Neural cell (in vitro differentiated cells): ENCODE results near the gene KLHL10. TPM values are rescaled to one million over a fixed set of nuclear protein-coding genes. Genes with fewer than 3 reads are reported as not detected.
A peak's percentile ranks its signal among the peaks of the same experiment; 100 is the strongest.
"Not testable (repeated sequence)": the region's sequence is repeated elsewhere in the genome, so short reads cannot be mapped to it uniquely, and the experiment has no call there.

Experiments
- H2AFZ ChIP-seq: fragments of 200-600, 300-800 bp; sonication (generic), shearing (Covaris generic); 2 replicates; pipeline ENCODE4 v1.6.0; 2014; ENCODE audit warnings: low read depth, mild to moderate bottlenecking, antibody characterized with exemption, low read length, moderate library complexity
- H3F3A ChIP-seq: fragments of 200-600 bp; shearing (Covaris generic); 2 replicates; pipeline ENCODE4 v1.6.1; 2016; ENCODE audit warnings: mild to moderate bottlenecking, moderate library complexity, mixed read lengths, antibody characterized with exemption, low read length; ENCODE audit not compliant: insufficient read depth, poor library complexity, severe bottlenecking
- H3K27ac ChIP-seq: fragments of 200-600, 300-800 bp; sonication (generic), shearing (Covaris generic); 2 replicates; pipeline ENCODE4 v1.5.1; 2014; ENCODE audit warnings: mild to moderate bottlenecking, low read length, moderate library complexity
- H3K27me3 ChIP-seq: fragments of 300-800, 200-600 bp; sonication (generic), shearing (Covaris generic); 2 replicates; pipeline ENCODE4 v1.6.0; 2014; ENCODE audit warnings: mild to moderate bottlenecking, low read depth, low read length, moderate library complexity; ENCODE audit not compliant: insufficient read depth
- H3K36me3 ChIP-seq: fragments of 300-800, 200-600 bp; sonication (generic), shearing (Covaris generic); 2 replicates; pipeline ENCODE4 v1.5.1; 2014; ENCODE audit warnings: mild to moderate bottlenecking, antibody characterized with exemption, low read length, moderate library complexity; ENCODE audit not compliant: insufficient read depth
- H3K4me2 ChIP-seq: fragments of 300-800, 200-600 bp; sonication (generic), shearing (Covaris generic); 2 replicates; pipeline ENCODE4 v1.6.0; 2014; ENCODE audit warnings: mild to moderate bottlenecking, low read length
- H3K4me3 ChIP-seq: fragments of 300-800, 200-600 bp; sonication (generic), shearing (Covaris generic); 2 replicates; pipeline ENCODE4 v1.5.1; 2014; ENCODE audit warnings: mild to moderate bottlenecking, low read length, moderate library complexity
- H3K79me2 ChIP-seq: fragments of 200-600 bp; shearing (Covaris generic); replicated peaks from 2 replicates; pipeline ENCODE4 v1.6.0; 2014; ENCODE audit warnings: mild to moderate bottlenecking, low read length, moderate library complexity; ENCODE audit not compliant: insufficient read depth
- H3K9ac ChIP-seq: fragments of 300-800, 200-600 bp; sonication (generic), shearing (Covaris generic); 2 replicates; pipeline ENCODE4 v1.6.1; 2016; ENCODE audit warnings: mild to moderate bottlenecking, low read length, mixed read lengths
- H3K9me2 ChIP-seq: fragments of 200-600 bp; shearing (Covaris generic); 2 replicates; pipeline ENCODE4 v1.6.1; 2016; ENCODE audit warnings: mild to moderate bottlenecking, low read length, mixed read lengths; ENCODE audit not compliant: insufficient read depth
- H3K9me3 ChIP-seq: fragments of 200-600, 300-800 bp; sonication (generic), shearing (Covaris generic); 2 replicates; pipeline ENCODE4 v1.6.1; 2016; ENCODE audit warnings: mild to moderate bottlenecking, mixed run types, low read length, moderate library complexity, mixed read lengths
- H4K20me1 ChIP-seq: fragments of 200-600 bp; shearing (Covaris generic); 2 replicates; pipeline ENCODE4 v1.6.1; 2016; ENCODE audit warnings: mild to moderate bottlenecking, mixed run types; ENCODE audit not compliant: insufficient read depth
- EP300 ChIP-seq: fragments of 450-650 bp; conservative IDR thresholded peaks from 2 replicates; pipeline ENCODE4 v1.6.1; 2014; ENCODE audit warnings: antibody characterized with exemption, mild to moderate bottlenecking, moderate library complexity; ENCODE audit not compliant: poor library complexity, severe bottlenecking
- RAD21 ChIP-seq: fragments of 450-650 bp; conservative IDR thresholded peaks from 2 replicates; pipeline ENCODE4 v1.6.1; 2014; ENCODE audit warnings: antibody characterized with exemption, mild to moderate bottlenecking, moderate library complexity
- SMC3 ChIP-seq: fragments of 450-650 bp; conservative IDR thresholded peaks from 2 replicates; pipeline ENCODE4 v1.6.1; 2014; ENCODE audit warnings: antibody characterized with exemption, mild to moderate bottlenecking, moderate library complexity; ENCODE audit not compliant: poor library complexity
- TAF1 ChIP-seq: IDR thresholded peaks from 2 replicates; pipeline ENCODE4 v1.6.1; 2012; ENCODE audit warnings: low read depth
- polyA plus RNA-seq: library from polyadenylated mRNA; depleted of rRNA; stranded (reverse); fragments of >200 nt; gene quantifications from 2 replicates; pipeline ENCODE4 v1.2.3, GENCODE V29; 2014
- TF ChIP-seq, protein P1 (sequence below): IDR thresholded peaks from 2 replicates; pipeline ENCODE4 v1.6.1; 2012; ENCODE audit warnings: borderline replicate concordance
- TF ChIP-seq, protein P2 (sequence below): fragments of 450-650 bp; IDR thresholded peaks from 2 replicates; pipeline ENCODE4 v1.5.1; 2014; ENCODE audit warnings: antibody characterized with exemption, mild to moderate bottlenecking, moderate library complexity; ENCODE audit not compliant: poor library complexity, severe bottlenecking

The KLHL10 gene
- polyA plus RNA-seq, 1 donor from 2014 or later = not detected

- no peak overlapping the region for H3K9ac ChIP-seq
- H3K27me3 ChIP-seq = no peaks in the 10 kb centered on the region
- no peaks in the 10 kb centered on the region for H3F3A ChIP-seq
- TF ChIP-seq SMC3 = no peak
- TF ChIP-seq EP300 = no peak
- TF ChIP-seq, protein P1, sequence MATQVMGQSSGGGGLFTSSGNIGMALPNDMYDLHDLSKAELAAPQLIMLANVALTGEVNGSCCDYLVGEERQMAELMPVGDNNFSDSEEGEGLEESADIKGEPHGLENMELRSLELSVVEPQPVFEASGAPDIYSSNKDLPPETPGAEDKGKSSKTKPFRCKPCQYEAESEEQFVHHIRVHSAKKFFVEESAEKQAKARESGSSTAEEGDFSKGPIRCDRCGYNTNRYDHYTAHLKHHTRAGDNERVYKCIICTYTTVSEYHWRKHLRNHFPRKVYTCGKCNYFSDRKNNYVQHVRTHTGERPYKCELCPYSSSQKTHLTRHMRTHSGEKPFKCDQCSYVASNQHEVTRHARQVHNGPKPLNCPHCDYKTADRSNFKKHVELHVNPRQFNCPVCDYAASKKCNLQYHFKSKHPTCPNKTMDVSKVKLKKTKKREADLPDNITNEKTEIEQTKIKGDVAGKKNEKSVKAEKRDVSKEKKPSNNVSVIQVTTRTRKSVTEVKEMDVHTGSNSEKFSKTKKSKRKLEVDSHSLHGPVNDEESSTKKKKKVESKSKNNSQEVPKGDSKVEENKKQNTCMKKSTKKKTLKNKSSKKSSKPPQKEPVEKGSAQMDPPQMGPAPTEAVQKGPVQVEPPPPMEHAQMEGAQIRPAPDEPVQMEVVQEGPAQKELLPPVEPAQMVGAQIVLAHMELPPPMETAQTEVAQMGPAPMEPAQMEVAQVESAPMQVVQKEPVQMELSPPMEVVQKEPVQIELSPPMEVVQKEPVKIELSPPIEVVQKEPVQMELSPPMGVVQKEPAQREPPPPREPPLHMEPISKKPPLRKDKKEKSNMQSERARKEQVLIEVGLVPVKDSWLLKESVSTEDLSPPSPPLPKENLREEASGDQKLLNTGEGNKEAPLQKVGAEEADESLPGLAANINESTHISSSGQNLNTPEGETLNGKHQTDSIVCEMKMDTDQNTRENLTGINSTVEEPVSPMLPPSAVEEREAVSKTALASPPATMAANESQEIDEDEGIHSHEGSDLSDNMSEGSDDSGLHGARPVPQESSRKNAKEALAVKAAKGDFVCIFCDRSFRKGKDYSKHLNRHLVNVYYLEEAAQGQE = no peak
- TF ChIP-seq, protein P2, sequence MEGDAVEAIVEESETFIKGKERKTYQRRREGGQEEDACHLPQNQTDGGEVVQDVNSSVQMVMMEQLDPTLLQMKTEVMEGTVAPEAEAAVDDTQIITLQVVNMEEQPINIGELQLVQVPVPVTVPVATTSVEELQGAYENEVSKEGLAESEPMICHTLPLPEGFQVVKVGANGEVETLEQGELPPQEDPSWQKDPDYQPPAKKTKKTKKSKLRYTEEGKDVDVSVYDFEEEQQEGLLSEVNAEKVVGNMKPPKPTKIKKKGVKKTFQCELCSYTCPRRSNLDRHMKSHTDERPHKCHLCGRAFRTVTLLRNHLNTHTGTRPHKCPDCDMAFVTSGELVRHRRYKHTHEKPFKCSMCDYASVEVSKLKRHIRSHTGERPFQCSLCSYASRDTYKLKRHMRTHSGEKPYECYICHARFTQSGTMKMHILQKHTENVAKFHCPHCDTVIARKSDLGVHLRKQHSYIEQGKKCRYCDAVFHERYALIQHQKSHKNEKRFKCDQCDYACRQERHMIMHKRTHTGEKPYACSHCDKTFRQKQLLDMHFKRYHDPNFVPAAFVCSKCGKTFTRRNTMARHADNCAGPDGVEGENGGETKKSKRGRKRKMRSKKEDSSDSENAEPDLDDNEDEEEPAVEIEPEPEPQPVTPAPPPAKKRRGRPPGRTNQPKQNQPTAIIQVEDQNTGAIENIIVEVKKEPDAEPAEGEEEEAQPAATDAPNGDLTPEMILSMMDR = no peak
- no peak for TF ChIP-seq RAD21
- TF ChIP-seq TAF1 = no peak
- H4K20me1 ChIP-seq = no peaks in the 10 kb centered on the region
- H3K27ac ChIP-seq = no peak overlapping the region
- H3K36me3 ChIP-seq = peaks cover 8% of the 10 kb centered on the region
- no peak overlapping the region for H2AFZ ChIP-seq
- no peak overlapping the region for H3K4me3 ChIP-seq
- H3K4me2 ChIP-seq = no peak overlapping the region
- no peaks in the 10 kb centered on the region for H3K9me2 ChIP-seq
- no peaks in the 10 kb centered on the region for H3K9me3 ChIP-seq
- peaks cover 46% of the 10 kb centered on the region for H3K79me2 ChIP-seq
Measured at GRCh38 chr17:41849251-41849990, 11.8 kb downstream of the KLHL10 start.

DNA sequence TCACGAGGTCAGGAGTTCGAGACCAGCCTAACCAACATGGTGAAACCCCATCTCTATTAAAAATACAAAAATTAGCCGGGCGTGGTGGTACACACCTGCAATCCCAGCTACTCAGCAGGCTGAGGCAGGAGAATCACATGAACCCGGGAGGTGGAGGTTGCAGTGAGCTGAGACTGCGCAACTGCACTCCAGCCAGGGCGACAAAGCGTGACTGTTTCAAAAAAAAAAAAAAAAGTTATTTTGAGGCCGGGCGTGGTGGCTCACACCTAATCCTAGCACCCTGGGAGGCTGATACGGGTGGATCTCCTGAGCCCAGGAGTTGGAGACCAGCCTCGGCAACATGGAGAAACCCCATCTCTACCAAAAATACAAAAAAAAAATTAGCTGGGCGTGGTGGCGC is 13.8 kb downstream of the KLHL10 start:
- H3K27ac ChIP-seq, H3K4me2 ChIP-seq, H3K4me3 ChIP-seq, H3K9me3 ChIP-seq, H3K9me2 ChIP-seq, H3F3A ChIP-seq, H2AFZ ChIP-seq, H4K20me1 ChIP-seq, H3K9ac ChIP-seq, H3K36me3 ChIP-seq, H3K27me3 ChIP-seq: not testable (repeated sequence)
- H3K79me2 ChIP-seq = peaks cover 53% of the 10 kb centered on the region

DNA sequence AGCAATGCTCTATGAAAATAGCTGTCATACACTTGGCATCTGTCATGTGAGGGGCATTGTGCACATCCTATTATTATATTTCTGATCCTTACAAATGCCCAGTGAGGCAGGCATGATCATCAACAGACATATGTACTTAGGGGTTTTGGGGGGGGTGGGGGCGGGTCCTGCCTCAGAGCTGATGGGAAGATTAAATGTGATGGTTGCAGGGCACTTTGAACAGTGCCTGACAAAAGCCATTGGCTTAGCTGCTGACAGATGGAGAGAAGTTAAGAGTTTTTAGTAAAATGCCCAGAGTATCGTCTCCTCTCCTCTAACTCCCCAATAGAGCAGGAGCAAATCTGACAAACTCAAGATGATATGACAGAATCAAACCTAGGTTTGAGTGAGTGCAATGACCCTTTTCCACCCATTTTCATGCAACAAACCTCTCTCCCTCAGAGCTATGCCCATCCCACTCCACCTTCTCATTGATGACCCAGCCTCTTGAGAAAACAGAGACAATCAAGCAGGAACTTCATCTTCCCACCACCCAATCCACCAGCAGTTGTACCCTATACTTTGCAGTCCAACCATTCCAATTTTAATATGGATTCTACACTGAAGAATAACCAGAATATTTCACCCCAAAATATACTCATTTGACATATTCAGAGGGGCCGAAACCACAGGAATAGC is 22.8 kb downstream of the KLHL10 start:
- Histone ChIP-seq H3K9ac (no peak overlapping the region), H3K27me3 (no peaks in the 10 kb centered on the region), H3K4me2 (no peak overlapping the region), H3K9me3 (no peaks in the 10 kb centered on the region), H3K9me2 (no peaks in the 10 kb centered on the region), H3K36me3 (no peaks in the 10 kb centered on the region), H3K27ac (no peak overlapping the region), H3K79me2 (peaks cover 53% of the 10 kb centered on the region), H4K20me1 (no peaks in the 10 kb centered on the region), H3F3A (no peaks in the 10 kb centered on the region), H2AFZ (no peak overlapping the region), H3K4me3 (peak overlapping the region; percentile 24)
- TF ChIP-seq EP300 = peak; percentile 41
- TF ChIP-seq, protein P2 = no peak
